ENCODE data around the gene EVI5L. TPM values are rescaled to one million over a fixed set of nuclear protein-coding genes. Genes with fewer than 3 reads are reported as not detected.

EVI5L gene
- polyA plus RNA-seq, 12 donors: 10.6 to 15.6 (median 12.4) TPM; not detected in 1

GRCh38 chr19:7859831-7860713, 30.1 kb downstream of the EVI5L start:
- no peak for DNase-seq

GRCh38 chr19:7860714-7861618, 30.9 kb downstream of the EVI5L start:
- DNase-seq: no peak

GRCh38 chr19:7861619-7862412, 31.8 kb downstream of the EVI5L start:
- no peak for DNase-seq

- no peak for DNase-seq
Measured at GRCh38 chr19:7862413-7862951, 32.5 kb downstream of the EVI5L start.

GRCh38 chr19:7863157-7863970, 33.3 kb downstream of the EVI5L start:
- DNase-seq: no peak

GRCh38 chr19:7863971-7864689, 34.1 kb downstream of the EVI5L start:
- DNase-seq: no peak

- no peak for DNase-seq
Measured at GRCh38 chr19:7864690-7865074, 34.7 kb downstream of the EVI5L start.

GRCh38 chr19:7865262-7865911, 35.4 kb downstream of the EVI5L start:
- DNase-seq: no peak

GRCh38 chr19:7866399-7867091, 36.5 kb downstream of the EVI5L start:
- DNase-seq: no peak

GRCh38 chr19:7867092-7867844, 37.2 kb downstream of the EVI5L start:
- DNase-seq: no peak

- no peak for DNase-seq
Measured at GRCh38 chr19:7868326-7868670, 38.3 kb downstream of the EVI5L start.

- DNase-seq: peak; percentile 73
Measured at GRCh38 chr19:7868671-7869452, 38.8 kb downstream of the EVI5L start.

GRCh38 chr19:7869453-7869909, 39.5 kb downstream of the EVI5L start:
- no peak for DNase-seq

GRCh38 chr19:7869910-7870511, 40.0 kb downstream of the EVI5L start:
- DNase-seq: no peak

- no peak for DNase-seq
Measured at GRCh38 chr19:7870571-7871436, 40.8 kb downstream of the EVI5L start.

All from muscle of arm (tissue), 12 donors.